GM18507 (cell line): ENCODE data around the gene PALD1.
A peak's percentile ranks its signal among the peaks of the same experiment; 100 is the strongest.

Experiments used
- DNase-seq: peaks from one replicate; pipeline ENCODE4 v3.0.0; 2011; ENCODE audit warnings: low read depth; ENCODE audit not compliant: insufficient read length; ENCODE audit errors: extremely low spot score
- FAIRE-seq: peaks from 2 replicates; lab custom pipeline; 2011; peaks lifted over from hg19 to GRCh38; lab: Jason Lieb, UNC

PALD1 gene

DNA sequence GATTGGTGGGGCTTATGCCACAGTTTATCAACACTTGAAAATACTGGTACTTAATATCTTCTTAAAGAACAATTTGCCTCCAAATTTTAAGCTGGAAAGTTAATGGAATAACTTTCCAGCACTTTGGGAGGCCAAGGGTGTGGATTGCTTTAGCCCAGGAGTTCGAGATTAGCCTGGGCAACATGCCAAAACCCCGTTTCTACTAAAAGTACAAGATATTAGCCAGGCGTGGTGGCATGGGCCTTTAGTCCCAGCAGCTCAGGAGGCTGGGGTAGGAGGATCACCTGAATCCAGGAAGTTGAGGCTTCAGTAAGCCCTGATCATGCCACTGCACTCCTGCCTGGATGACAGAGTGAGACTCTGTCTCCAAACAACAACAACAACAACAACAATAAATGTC lies 68.0 kb downstream of the PALD1 start:
- no peak for DNase-seq
- FAIRE-seq = no peak

DNA sequence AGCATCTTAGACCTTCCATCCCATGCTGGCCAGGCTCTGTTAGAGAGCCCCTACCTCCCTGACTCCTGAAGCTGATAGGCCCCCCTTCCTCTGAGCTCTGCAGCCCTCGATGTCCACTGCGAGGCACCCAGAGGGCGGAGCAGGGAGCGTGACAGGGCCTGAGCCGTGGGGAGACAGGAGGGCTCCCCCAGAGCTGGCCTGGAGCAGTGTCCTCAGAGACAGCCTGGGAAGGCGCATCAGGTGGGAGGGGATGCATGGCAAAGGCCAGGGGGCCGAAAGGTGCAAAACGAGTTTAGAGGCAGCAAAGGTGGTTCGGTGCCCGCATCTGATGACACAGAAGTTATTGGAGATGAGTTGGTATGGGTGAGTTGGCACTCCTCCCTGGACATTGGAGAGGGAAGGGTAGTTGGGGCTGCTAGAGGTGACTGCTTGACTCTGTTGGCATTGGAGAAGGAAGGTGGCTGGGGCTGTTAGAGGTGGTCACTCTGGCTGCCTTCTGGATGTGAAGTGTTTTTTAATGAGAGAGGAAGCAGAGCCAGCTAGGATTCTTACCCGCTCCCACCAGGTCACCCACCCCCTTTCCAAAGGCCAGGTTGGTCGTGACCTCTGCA lies 70.9 kb downstream of the PALD1 start:
- FAIRE-seq = no peak
- DNase-seq = no peak

- DNase-seq (peak; percentile 69), FAIRE-seq (peak; percentile 83)
Observed at GRCh38 chr10:70549962-70550458, 71.4 kb downstream of the PALD1 start.

- DNase-seq = no peak
- FAIRE-seq = no peak
Observed at GRCh38 chr10:70550459-70550858, 71.9 kb downstream of the PALD1 start.

DNA sequence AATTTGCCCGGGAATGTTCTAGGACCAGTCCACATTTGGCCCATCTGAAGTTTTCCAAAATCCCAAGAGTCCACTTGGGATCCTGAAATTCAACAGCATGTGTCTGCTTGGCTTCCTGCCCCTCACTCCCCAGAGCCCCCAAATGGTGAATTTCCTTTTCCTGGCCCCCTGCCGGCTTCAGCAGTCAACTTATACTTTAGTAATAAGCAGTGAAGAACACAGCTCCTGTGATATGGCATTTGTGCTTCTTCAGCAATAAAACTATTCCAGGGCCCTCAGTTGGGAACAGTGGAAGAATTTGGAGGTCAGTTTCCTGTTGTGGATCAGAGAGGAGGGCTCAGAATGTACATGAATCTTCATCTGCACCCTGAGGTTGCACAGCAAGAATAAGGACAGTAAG lies 72.9 kb downstream of the PALD1 start:
- FAIRE-seq = no peak
- DNase-seq = no peak

DNA sequence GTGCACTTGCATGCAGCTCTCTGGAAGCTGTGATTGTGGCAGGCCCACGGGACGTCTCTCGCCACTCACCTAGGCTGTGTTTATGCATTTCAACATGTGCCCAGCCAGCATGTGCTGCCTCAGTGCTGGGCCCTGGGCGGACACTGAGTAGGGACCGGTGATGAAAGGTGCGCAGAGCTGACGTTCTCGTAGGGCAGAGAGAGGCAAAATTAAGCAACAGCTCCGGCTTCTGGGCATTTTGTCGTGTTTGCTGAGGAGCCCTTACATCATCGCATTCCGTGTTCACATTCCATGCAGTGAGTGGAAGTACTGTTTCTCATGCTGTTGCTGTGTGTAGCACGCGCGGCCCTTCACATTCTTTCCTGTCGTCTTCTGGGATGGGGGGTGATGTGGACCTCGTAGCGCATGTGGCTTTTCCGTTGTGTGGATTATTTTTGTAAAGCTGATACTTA lies 73.4 kb downstream of the PALD1 start:
- FAIRE-seq (no peak), DNase-seq (no peak)

GRCh38 chr10:70552586-70552985 lies 74.0 kb downstream of the PALD1 start:
- DNase-seq (no peak), FAIRE-seq (no peak)

- DNase-seq (no peak), FAIRE-seq (no peak)
Observed at GRCh38 chr10:70555371-70555770, 76.8 kb downstream of the PALD1 start.

- no peak for FAIRE-seq
- DNase-seq = no peak
Observed at GRCh38 chr10:70557086-70557845, 78.7 kb downstream of the PALD1 start.

GRCh38 chr10:70557876-70558275 lies 79.3 kb downstream of the PALD1 start:
- DNase-seq = no peak

DNA sequence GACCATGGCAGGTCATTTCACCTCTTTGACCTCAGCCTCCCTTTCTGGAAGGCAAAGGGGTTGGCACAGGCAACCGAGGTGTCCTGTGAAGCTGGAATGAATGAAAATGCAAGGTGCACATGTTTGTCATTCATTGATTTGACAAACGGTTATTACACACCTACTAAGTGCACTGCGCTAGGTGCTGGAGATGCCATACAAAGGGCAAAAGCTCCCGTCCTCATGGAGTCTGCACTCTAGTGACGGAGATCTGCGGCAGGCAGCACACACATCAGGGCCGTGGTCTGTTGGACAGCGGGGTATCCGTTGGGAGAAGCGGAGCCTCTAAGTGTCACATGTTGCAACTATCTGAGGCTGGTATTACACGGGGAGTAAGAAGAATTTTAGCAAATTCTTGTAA lies 79.7 kb downstream of the PALD1 start:
- DNase-seq (no peak), FAIRE-seq (no peak)

More at GRCh38 chr10:70557876-70558275, 79.3 kb downstream of the PALD1 start:
- FAIRE-seq = no peak

DNA sequence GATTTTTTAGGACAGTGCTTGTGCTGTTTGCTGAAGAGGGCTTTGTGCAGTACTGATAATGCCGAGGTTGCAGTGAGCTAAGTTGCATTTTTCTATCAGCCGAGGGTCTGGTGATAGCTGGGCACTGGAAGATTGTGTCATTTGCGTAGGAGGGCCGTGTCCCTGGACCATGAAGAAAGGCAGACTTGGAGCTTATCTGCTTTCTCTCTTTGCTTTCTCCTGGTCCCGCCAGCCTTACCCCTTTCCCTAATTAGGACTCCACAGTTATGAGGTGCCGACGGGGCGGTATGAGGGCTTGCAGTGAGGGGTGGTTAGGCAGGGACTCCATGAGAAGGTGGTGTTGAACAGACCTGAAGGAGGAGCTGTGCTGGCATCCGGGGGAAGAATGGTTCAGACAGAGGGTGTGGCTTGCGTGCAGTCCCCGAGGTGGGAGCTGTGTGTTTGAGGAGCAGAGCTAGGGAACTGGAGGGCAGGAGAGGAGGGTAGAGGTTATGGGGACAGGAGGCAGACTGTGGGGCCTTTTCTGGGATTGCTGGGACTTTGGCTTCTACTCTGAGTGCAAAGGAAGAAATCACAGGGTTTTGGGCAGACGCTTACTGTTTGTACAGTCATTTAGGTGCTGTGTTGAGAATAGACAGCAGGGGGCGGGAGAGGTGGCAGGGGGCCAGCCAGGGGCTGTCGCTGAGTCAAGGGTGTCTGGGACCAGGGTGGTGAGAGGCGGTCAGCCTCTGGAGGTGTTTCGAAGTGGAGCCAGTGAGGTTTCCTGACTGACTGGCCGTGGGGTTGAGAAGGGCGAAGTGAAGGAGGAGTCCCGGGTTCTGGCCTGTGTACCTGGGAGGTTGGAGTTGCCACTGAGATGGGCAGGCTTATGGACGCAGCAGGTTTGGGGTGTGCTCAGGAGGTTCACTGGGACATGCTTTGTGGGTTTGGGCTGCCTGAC lies 80.6 kb downstream of the PALD1 start:
- DNase-seq = no peak
- peak; percentile 77 for FAIRE-seq

DNA sequence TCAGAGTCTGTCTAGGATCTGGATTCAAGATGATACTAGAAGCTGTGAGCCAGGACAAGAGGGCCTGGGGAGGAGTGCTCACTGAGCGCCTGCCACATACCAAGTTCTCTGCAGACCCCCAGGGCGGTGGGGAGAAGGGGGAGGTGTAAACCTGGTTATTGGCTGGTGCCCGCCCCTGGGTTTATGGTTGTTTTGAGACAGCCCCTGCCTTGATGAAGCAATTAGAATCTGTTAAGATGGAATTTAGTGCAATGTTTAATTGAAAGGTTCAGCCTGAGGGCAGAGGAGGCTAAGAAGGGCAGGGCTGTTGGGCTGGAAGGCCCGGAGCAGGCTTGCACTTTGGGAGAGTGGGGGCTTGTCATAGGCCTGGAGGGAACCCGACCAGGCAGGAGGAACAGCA lies 81.3 kb downstream of the PALD1 start:
- DNase-seq = no peak
- FAIRE-seq = no peak

DNA sequence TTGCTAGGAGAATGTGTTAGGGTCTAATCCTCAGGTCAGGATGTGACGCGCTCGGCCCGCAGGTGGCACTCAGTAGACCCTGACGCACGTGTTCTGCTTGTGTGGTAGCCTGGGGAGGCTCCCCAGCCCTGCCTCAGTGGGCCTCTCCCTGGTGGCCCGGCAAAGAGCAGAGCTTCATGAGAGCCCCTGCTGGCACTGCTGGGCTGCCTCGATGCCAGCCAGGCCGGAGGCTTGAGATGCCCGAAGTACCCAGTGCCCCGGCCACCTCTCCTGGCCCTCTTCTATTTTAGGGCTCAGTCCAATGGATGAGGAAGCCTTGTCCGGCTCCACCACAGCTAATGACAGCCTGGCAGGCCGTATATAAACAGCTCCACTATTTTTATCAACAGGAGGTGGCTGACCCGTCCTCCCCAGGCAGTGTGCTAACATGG lies 82.0 kb downstream of the PALD1 start:
- no peak for FAIRE-seq

DNA sequence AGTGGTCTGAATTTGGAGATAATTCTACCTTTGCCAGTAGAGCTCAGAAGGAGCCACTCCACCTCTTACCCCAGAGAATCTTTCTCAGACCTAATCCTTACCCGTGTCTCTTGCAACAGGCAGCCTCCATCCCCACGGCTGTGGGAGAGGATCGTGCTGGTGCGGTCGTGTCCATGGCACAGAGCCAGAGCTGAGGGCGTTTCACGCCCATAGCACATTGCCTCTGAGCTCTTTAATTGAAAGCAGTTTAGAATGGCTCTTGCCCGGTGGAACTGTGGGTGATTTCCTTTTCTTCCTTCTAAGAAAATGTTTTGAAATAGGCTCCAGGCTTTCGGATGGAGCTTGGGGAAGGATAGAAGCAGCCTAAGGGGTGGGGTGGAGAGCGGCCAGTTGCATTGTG lies 82.5 kb downstream of the PALD1 start:
- FAIRE-seq (no peak), DNase-seq (no peak)

More for the DNA sequence above, 82.0 kb downstream of the PALD1 start:
- DNase-seq = no peak

- DNase-seq (no peak), FAIRE-seq (no peak)
Observed at GRCh38 chr10:70561558-70561957, 83.0 kb downstream of the PALD1 start.

DNA sequence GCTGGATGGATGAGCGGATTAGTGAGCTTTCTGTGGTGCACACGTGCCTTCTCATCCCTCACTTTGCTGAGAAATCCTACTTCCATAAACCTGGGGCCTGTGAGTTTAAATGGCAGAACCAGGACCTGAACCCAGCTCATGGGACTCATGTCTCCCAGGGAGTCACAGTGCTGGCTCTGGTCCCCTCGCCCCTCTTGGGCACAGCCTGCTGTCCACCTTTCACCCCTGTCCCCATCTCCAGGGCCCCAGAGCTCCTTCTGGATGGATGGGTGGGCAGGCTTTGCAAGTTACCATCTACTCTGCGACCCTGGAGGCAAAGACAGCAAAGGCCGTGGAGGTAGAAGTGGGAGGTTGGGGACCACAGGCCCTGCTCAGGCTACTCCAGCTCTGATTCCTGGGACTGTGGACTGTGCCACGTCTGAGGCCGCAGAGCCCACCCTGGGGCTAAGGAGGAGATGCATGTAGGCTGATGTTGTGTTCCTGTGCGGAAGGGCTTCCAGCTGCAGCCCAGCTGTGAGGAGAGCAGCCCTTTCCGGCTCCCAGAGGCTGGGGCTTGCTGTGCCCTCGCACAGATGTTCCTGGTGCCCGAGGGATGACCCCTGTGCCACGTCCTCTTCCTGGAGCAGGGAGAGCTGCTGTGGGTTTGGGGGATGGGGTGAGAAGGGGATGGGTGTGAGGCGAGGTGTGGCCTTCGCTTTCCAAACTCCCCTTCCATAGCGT lies 83.6 kb downstream of the PALD1 start:
- no peak for FAIRE-seq
- no peak for DNase-seq

- DNase-seq (no peak), FAIRE-seq (no peak)
Observed at GRCh38 chr10:70563230-70563629, 84.7 kb downstream of the PALD1 start.

- FAIRE-seq = no peak
- DNase-seq = no peak
Observed at GRCh38 chr10:70564113-70564725, 85.7 kb downstream of the PALD1 start.
